CD4-positive, alpha-beta memory T cell (primary cell): ENCODE measurements around the gene SERPINB1. TPM values are rescaled to one million over a fixed set of nuclear protein-coding genes. Genes with fewer than 3 reads are reported as not detected.

Experiments used
- CTCF ChIA-PET: fragments of 350-600 bp; sonication (Branson Sonifier 250); formaldehyde crosslinking; loops from one replicate; lab custom pipeline; 2021; ENCODE audit warnings: inconsistent platforms; ENCODE audit not compliant: partially characterized antibody; lab: Charles Lee
- POLR2A ChIA-PET: fragments of 350-600 bp; sonication (Branson Sonifier 250); formaldehyde crosslinking; loops from one replicate; lab custom pipeline; 2021; ENCODE audit not compliant: partially characterized antibody; lab: Charles Lee
- DNase-seq, 5 donors: peaks; one replicate each; pipeline versions ENCODE4 v3.0.0 to v3.0.0-alpha.2; 2020 to 2022; ENCODE audit warnings: mixed read lengths in 1 of 5
- H3K27ac ChIP-seq: one replicate; pipeline ENCODE4 v1.7.0; 2013; ENCODE audit warnings: low read depth, low read length
- H3K27me3 ChIP-seq: 2 replicates; pipeline ENCODE4 v1.7.0; 2013; ENCODE audit warnings: mild to moderate bottlenecking, low read length, moderate library complexity; ENCODE audit not compliant: insufficient read depth
- H3K36me3 ChIP-seq: 2 replicates; pipeline ENCODE4 v1.7.0; 2013; ENCODE audit warnings: mild to moderate bottlenecking, low read length, moderate library complexity; ENCODE audit not compliant: insufficient read depth
- H3K4me1 ChIP-seq: 2 replicates; pipeline ENCODE4 v1.7.0; 2013; ENCODE audit warnings: mild to moderate bottlenecking, low read length, moderate library complexity; ENCODE audit not compliant: insufficient read depth
- H3K4me3 ChIP-seq, 2 donors: one replicate each; pipeline ENCODE4 v1.7.0; 2013; ENCODE audit warnings: low read length in 2 of 2, mild to moderate bottlenecking in 1 of 2
- H3K9me3 ChIP-seq, 2 donors: one replicate each; pipeline ENCODE4 v1.7.0; 2013; ENCODE audit warnings: low read length in 2 of 2, control low read depth in 1 of 2; ENCODE audit not compliant: control insufficient read depth in 1 of 2
- H3K27ac Mint-ChIP-seq, 7 donors: one replicate each; pipeline ENCODE4 v1.8.0; 2020 to 2021; ENCODE audit warnings: mixed read lengths in 7 of 7, mild to moderate bottlenecking in 6 of 7, inconsistent platforms in 3 of 7, moderate library complexity in 3 of 7
- H3K27me3 Mint-ChIP-seq, 2 donors: one replicate each; pipeline ENCODE4 v1.8.0; 2020 to 2021; ENCODE audit warnings: mixed read lengths in 2 of 2
- H3K36me3 Mint-ChIP-seq, 2 donors: one replicate each; pipeline ENCODE4 v1.8.0; 2020 to 2021; ENCODE audit warnings: mixed read lengths in 2 of 2, inconsistent platforms in 1 of 2, mild to moderate bottlenecking in 1 of 2
- H3K4me1 Mint-ChIP-seq, 4 donors: one replicate each; pipeline ENCODE4 v1.8.0; 2020 to 2021; ENCODE audit warnings: mixed read lengths in 4 of 4, mild to moderate bottlenecking in 1 of 4
- H3K4me3 Mint-ChIP-seq, 8 donors: one replicate each; pipeline ENCODE4 v1.8.0; 2020 to 2021; ENCODE audit warnings: mixed read lengths in 8 of 8, mild to moderate bottlenecking in 7 of 8, moderate library complexity in 6 of 8, inconsistent platforms in 3 of 8
- H3K9me3 Mint-ChIP-seq, 8 donors: one replicate each; pipeline ENCODE4 v1.8.0; 2020 to 2021; ENCODE audit warnings: mixed read lengths in 8 of 8, mild to moderate bottlenecking in 5 of 8, inconsistent platforms in 3 of 8, moderate library complexity in 1 of 8
- intact Hi-C: fragments of 100-400 bp; cut with micrococcal nuclease; formaldehyde crosslinking; loops from one replicate; pipeline ENCODE4 v1.15.1; 2023
- polyA plus RNA-seq, 2 donors: library from polyadenylated mRNA; unstranded; fragments of 300-500 nt; fragmentation: Illumina TruSeq; gene quantifications; one replicate each; pipeline ENCODE4 v1.2.3, GENCODE V29; 2021
- total RNA-seq, 2 experiments: library from RNA; stranded (reverse); gene quantifications; one replicate each; pipeline ENCODE4 v1.2.3, GENCODE V29; 2021

SERPINB1 gene
- total and polyA plus RNA-seq, 4 experiments from 2014 or later, result 56.7 to 159 (median 92.2) TPM

GRCh38 chr6:2838251-2838650 lies 3.4 kb downstream of the SERPINB1 start:
- Histone ChIP-seq H3K27me3 (no peaks in the 10 kb centered on the region), H3K4me1 (peaks cover 45% of the 10 kb centered on the region), H3K9me3 (no peaks in the 10 kb centered on the region), H3K27ac (no peak overlapping the region), H3K36me3 (peaks cover 49% of the 10 kb centered on the region), H3K4me3 (no peak overlapping the region)
- Mint-ChIP-seq H3K27me3 (no peaks in the 10 kb centered on the region), H3K4me3 (no peak overlapping the region), H3K4me1 (peaks cover 40 to 61% (median 45%) of the 10 kb centered on the region in 4 donors), H3K9me3 (no peaks in the 10 kb centered on the region), H3K36me3 (peaks cover 45 to 65% of the 10 kb centered on the region in 2 donors), H3K27ac (peak overlapping the region in 1 of 7 donors; percentile 23)
- DNase-seq, result no peak
- POLR2A ChIA-PET, result interaction anchor here (4.9 kb wide), 1 partner anchor 151 kb away, joined by 70 read pairs; no protein-coding TSS in a partner anchor
- intact Hi-C loops, result no loop called here
- CTCF ChIA-PET, result interaction anchor here (5.0 kb wide), 1 partner anchor 96 kb away, joined by 44 read pairs; no protein-coding TSS in a partner anchor

GRCh38 chr6:2834262-2834661 lies 7.4 kb downstream of the SERPINB1 start:
- Histone ChIP-seq H3K4me1 (peaks cover 14% of the 10 kb centered on the region), H3K4me3 (no peak overlapping the region), H3K36me3 (peaks cover 54% of the 10 kb centered on the region), H3K27me3 (no peaks in the 10 kb centered on the region), H3K9me3 (no peaks in the 10 kb centered on the region), H3K27ac (no peak overlapping the region)
- Mint-ChIP-seq H3K9me3 (peaks cover 0 to 2% (median 0%) of the 10 kb centered on the region in 8 donors), H3K4me3 (no peak overlapping the region), H3K36me3 (peaks cover 61 to 70% of the 10 kb centered on the region in 2 donors), H3K27me3 (no peaks in the 10 kb centered on the region), H3K4me1 (peaks cover 10 to 28% (median 17%) of the 10 kb centered on the region in 4 donors), H3K27ac (peak overlapping the region in 2 of 7 donors; percentile 22 to 56)
- intact Hi-C loops, result no loop called here
- no peak for DNase-seq
- POLR2A ChIA-PET, result interaction anchor here (1.1 to 2.3 kb wide), 2 partner anchors 43 to 65 kb away, joined by 3 to 5 read pairs; no protein-coding TSS in a partner anchor
- CTCF ChIA-PET, result interaction anchor here (0.8 to 1.3 kb wide), 6 partner anchors 11 to 163 kb away, joined by 3 to 5 read pairs (median 4); no protein-coding TSS in a partner anchor

DNA sequence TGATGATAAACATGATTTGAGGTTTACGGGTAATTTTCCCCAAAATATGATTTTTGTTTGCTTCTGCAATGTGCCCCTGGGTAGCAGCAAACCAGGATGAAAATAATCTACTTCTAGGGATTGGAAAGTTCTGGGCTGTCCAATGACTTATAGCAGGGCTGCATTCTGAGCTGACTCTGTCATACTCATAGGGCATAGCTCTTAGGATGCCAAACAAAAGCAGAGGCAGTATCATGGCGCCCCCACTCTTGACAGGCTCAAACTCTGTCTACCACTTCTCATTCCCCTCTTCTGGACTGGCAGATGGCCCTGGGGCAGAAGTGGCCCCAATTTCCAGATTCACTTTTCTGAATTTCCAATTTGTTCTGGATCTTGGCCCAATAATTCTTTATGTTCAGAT lies 10.3 kb downstream of the SERPINB1 start:
- Histone ChIP-seq H3K36me3 (peaks cover 37% of the 10 kb centered on the region), H3K27ac (no peak overlapping the region), H3K4me1 (peaks cover 4% of the 10 kb centered on the region), H3K9me3 (no peaks in the 10 kb centered on the region), H3K4me3 (no peak overlapping the region), H3K27me3 (no peaks in the 10 kb centered on the region)
- POLR2A ChIA-PET, result interaction anchor here (1.3 kb wide), 1 partner anchor 11 kb away, joined by 4 read pairs; the partner anchor contains the start of gene SERPINB1
- CTCF ChIA-PET, result no interaction called here
- Mint-ChIP-seq H3K4me1 (peaks cover 0 to 16% (median 8%) of the 10 kb centered on the region in 4 donors), H3K4me3 (no peak overlapping the region), H3K9me3 (peaks cover 0 to 2% (median 0%) of the 10 kb centered on the region in 8 donors), H3K27me3 (no peaks in the 10 kb centered on the region), H3K36me3 (peaks cover 49 to 51% of the 10 kb centered on the region in 2 donors), H3K27ac (peak overlapping the region in 2 of 7 donors; percentile 11 to 32)
- no peak for DNase-seq
- intact Hi-C loops, result no loop called here

DNA sequence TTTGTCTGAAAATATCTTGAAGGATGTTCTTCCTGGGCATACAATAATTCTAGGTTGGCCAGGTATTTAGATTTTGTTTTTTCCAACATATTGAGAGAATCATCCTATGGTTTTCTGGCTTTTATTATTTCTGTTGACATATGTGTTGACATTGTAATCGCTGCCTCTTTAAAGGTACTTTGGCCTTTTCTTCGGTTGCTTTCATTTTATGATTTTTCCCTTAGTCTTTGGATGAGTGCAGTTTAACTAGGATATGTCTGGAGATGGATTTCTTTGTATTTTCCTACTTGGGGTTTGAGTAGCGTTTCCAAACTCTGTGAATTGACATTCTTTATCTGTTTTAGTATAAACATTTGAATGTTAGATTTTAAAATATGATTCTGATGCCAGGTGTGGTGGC lies 11.5 kb downstream of the SERPINB1 start:
- intact Hi-C loops, result no loop called here
- ChIA-PET POLR2A (no interaction called here), CTCF (no interaction called here)
- no peaks in the 10 kb centered on the region for H3K4me1 ChIP-seq
- H3K9me3 ChIP-seq, result no peaks in the 10 kb centered on the region
- peaks cover 24% of the 10 kb centered on the region for H3K36me3 ChIP-seq
- Mint-ChIP-seq H3K4me3 (no peak overlapping the region), H3K27me3 (no peaks in the 10 kb centered on the region), H3K4me1 (peaks cover 0 to 10% (median 8%) of the 10 kb centered on the region in 4 donors), H3K27ac (peak overlapping the region in 1 of 7 donors; percentile 8), H3K9me3 (peaks cover 0 to 2% (median 0%) of the 10 kb centered on the region in 8 donors), H3K36me3 (peaks cover 38 to 40% of the 10 kb centered on the region in 2 donors)
- no peak overlapping the region for H3K4me3 ChIP-seq
- no peak for DNase-seq
- no peaks in the 10 kb centered on the region for H3K27me3 ChIP-seq
- no peak overlapping the region for H3K27ac ChIP-seq

DNA sequence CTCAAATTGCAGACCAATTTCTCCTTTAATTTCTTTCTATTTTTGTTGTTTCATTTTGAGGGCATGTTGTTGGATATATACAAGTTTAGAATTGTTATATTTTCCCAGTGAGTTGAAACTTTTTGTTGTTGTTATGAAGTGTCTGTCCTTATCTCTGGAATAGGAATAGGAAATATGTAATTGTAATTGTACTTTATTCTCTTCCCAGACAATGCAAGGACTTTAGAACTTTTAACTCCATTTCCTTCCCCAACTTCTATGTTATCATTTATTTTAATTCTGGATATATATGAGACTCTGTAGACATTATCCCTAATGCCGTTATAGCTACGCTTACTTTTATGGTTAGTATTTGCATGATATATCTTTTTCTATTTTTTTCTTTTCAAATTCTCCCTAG lies 12.4 kb downstream of the SERPINB1 start:
- Histone ChIP-seq H3K36me3 (peaks cover 15% of the 10 kb centered on the region), H3K4me1 (no peaks in the 10 kb centered on the region), H3K9me3 (no peaks in the 10 kb centered on the region), H3K27ac (no peak overlapping the region), H3K27me3 (no peaks in the 10 kb centered on the region), H3K4me3 (no peak overlapping the region)
- no peak for DNase-seq
- Mint-ChIP-seq H3K27me3 (no peaks in the 10 kb centered on the region), H3K4me3 (no peak overlapping the region), H3K9me3 (peaks cover 0 to 2% (median 0%) of the 10 kb centered on the region in 8 donors), H3K4me1 (peaks cover 0 to 6% (median 2%) of the 10 kb centered on the region in 4 donors), H3K36me3 (peaks cover 29 to 31% of the 10 kb centered on the region in 2 donors), H3K27ac (peak overlapping the region in 2 of 7 donors; percentile 7 to 22)
- intact Hi-C loops, result no loop called here
- POLR2A ChIA-PET, result interaction anchor here (1.5 kb wide), 1 partner anchor 13 kb away, joined by 5 read pairs; the partner anchor contains the start of gene SERPINB1
- CTCF ChIA-PET, result no interaction called here

DNA sequence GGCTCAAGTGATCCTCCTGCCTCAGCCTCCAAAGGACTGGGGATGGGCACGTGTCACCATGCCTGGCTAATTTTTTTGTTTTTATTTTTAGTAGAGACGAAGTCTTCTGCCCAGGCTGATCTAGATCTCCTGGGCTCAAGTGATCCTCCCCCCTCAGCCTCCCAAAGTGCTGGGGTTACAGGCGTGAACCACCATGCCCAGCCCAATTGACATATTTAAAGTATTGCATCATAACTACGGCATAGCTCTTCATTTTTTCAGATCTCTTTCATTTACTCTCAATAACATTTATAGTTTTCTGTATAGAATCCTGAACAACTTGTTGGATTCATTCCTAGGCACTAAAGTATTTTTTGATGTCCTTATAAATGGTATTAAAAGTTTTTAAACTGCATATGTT lies 13.0 kb downstream of the SERPINB1 start:
- H3K9me3 Mint-ChIP-seq, result peaks cover 0 to 2% (median 0%) of the 10 kb centered on the region in 8 donors
- peaks cover 23 to 27% of the 10 kb centered on the region in 2 donors for H3K36me3 Mint-ChIP-seq
- no peak overlapping the region for H3K4me3 Mint-ChIP-seq
- H3K4me1 Mint-ChIP-seq, result peaks cover 0 to 4% (median under 1%) of the 10 kb centered on the region in 4 donors
- Histone ChIP-seq H3K27ac (no peak overlapping the region), H3K9me3 (no peaks in the 10 kb centered on the region), H3K27me3 (no peaks in the 10 kb centered on the region), H3K4me3 (no peak overlapping the region), H3K36me3 (peaks cover 9% of the 10 kb centered on the region), H3K4me1 (no peaks in the 10 kb centered on the region)
- intact Hi-C loops, result no loop called here
- no peak overlapping the region for H3K27ac Mint-ChIP-seq
- CTCF ChIA-PET, result no interaction called here
- DNase-seq, result no peak
- POLR2A ChIA-PET, result interaction anchor here (0.5 to 1.5 kb wide), 4 partner anchors 9 to 161 kb away, joined by 3 to 5 read pairs (median 3); partner anchors contain the start of gene SERPINB1
- H3K27me3 Mint-ChIP-seq, result no peaks in the 10 kb centered on the region

DNA sequence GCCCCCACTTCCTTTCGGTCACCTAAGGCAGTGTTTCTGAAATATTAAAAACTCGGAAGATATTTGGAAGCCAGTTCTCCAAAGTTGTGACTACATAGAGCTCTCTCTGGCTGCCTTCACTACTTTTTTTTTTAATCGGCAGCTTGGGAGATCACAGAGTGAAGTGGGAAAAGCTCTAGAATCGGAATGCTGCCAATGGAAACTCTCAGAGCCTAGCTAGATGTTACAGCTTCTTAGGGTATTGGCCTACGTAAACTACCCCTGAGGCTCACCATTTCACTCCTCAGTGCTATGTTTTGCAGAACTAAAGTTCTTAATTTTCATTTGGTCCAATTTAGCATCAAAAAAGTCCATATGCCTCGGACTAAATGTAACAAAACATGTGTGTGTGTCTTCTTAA lies 14.5 kb downstream of the SERPINB1 start:
- Histone ChIP-seq H3K27me3 (no peaks in the 10 kb centered on the region), H3K36me3 (no peaks in the 10 kb centered on the region), H3K27ac (no peak overlapping the region), H3K9me3 (no peaks in the 10 kb centered on the region), H3K4me1 (no peaks in the 10 kb centered on the region), H3K4me3 (no peak overlapping the region)
- peaks cover 11 to 21% of the 10 kb centered on the region in 2 donors for H3K36me3 Mint-ChIP-seq
- CTCF ChIA-PET, result interaction anchor here (1.3 kb wide), 1 partner anchor 36 kb away, joined by 5 read pairs; no protein-coding TSS in a partner anchor
- intact Hi-C loops, result no loop called here
- DNase-seq, result no peak
- no peak overlapping the region for H3K4me3 Mint-ChIP-seq
- H3K27ac Mint-ChIP-seq, result no peak overlapping the region
- no peaks in the 10 kb centered on the region for H3K27me3 Mint-ChIP-seq
- POLR2A ChIA-PET, result interaction anchor here (1.2 to 2.9 kb wide), 2 partner anchors 13 to 15 kb away, joined by 3 to 12 read pairs; partner anchors contain the start of gene SERPINB1
- peaks cover 0 to 2% (median 0%) of the 10 kb centered on the region in 8 donors for H3K9me3 Mint-ChIP-seq
- peaks cover 0 to 4% (median under 1%) of the 10 kb centered on the region in 4 donors for H3K4me1 Mint-ChIP-seq
